ENCODE measurements around the gene WNK1.
"Not testable (repeated sequence)": the region's sequence is repeated elsewhere in the genome, so short reads cannot be mapped to it uniquely, and the experiment has no call there.

Gene WNK1

DNA sequence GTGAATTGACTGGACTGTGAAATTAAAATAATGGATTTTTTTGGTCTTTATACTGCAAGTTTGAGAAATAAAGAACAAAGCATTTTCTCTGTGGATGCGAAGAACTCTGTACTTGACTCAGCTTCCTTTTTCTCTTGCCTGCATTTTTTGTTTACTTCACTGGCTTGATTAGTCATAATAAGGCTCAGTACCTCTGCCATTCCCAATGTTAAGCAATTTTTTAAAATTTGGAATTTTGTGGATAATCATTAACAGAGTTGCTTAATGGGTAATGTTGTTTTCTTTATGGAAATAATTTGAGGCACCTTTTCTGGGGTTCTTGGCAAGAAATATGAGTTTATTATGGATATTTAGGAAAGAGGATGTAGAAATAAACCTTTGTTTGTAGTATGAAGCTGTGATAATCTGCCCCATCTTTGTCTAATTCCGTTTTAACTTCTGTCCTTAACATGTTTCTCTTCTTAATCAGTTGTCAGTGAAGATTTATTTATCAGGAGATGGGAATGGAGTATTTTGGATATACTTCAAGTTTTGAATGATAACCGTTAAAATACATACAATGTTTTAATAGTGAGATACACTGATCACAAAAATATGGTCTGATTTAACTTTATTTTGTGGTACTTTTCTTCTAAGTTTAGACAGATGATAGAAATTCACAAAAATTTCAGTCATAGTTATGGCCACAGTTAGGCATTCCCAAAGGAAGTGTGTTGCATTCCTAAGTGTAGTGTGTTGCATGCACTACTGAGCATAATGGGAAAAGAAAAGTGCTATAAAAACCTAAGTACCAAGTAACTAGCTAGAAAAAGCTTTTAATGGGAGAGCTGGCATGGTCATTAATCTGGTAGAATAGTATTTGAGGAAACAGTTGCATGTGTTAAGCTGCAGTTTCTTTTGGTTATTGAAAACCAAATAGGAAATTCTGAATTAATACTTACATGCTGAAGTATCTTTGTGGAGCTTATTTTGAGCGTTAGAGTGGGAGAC is 27.7 kb downstream of the WNK1 start:
- Mint-ChIP-seq H3K27ac (no peak overlapping the region), H3K9me3 (no peaks in the 10 kb centered on the region)

GRCh38 chr12:780750-781379 is 28.5 kb downstream of the WNK1 start:
- ATAC-seq (replicated peaks) (no peak), DNase-seq (no peak)
- Mint-ChIP-seq H3K4me3 (no peak overlapping the region), H3K27me3 (no peaks in the 10 kb centered on the region), H3K9me3 (no peaks in the 10 kb centered on the region), H3K4me1 (peaks cover 20 to 55% of the 10 kb centered on the region in 2 donors), H3K27ac (no peak overlapping the region), H3K36me3 (peaks cover 15 to 19% of the 10 kb centered on the region in 2 donors)

More for the DNA sequence above, 27.7 kb downstream of the WNK1 start:
- peak; percentile 44 to 64 for ATAC-seq (replicated peaks)
- no peak for DNase-seq
- H3K27me3 Mint-ChIP-seq: no peaks in the 10 kb centered on the region
- H3K36me3 Mint-ChIP-seq: peaks cover 14 to 19% of the 10 kb centered on the region in 2 donors
- peaks cover 22 to 60% of the 10 kb centered on the region in 2 donors for H3K4me1 Mint-ChIP-seq
- H3K4me3 Mint-ChIP-seq: no peak overlapping the region

- Mint-ChIP-seq H3K4me3 (no peak overlapping the region), H3K9me3 (no peaks in the 10 kb centered on the region), H3K27me3 (no peaks in the 10 kb centered on the region), H3K4me1 (peaks cover 22 to 46% of the 10 kb centered on the region in 2 donors), H3K27ac (no peak overlapping the region), H3K36me3 (peaks cover 9 to 12% of the 10 kb centered on the region in 2 donors)
- ATAC-seq (replicated peaks) (no peak), DNase-seq (no peak)
Observed at GRCh38 chr12:785706-786105, 33.3 kb downstream of the WNK1 start.

- ATAC-seq (replicated peaks) (no peak), DNase-seq (no peak)
- no peaks in the 10 kb centered on the region for H3K9me3 Mint-ChIP-seq
- H3K4me1 Mint-ChIP-seq: peaks cover 27 to 58% of the 10 kb centered on the region in 2 donors
- peaks cover 15 to 21% of the 10 kb centered on the region in 2 donors for H3K36me3 Mint-ChIP-seq
- no peak overlapping the region for H3K4me3 Mint-ChIP-seq
- H3K27ac Mint-ChIP-seq: peak overlapping the region; percentile 7
- H3K27me3 Mint-ChIP-seq: no peaks in the 10 kb centered on the region
Observed at GRCh38 chr12:788288-788687, 35.9 kb downstream of the WNK1 start.

- H3K4me1 Mint-ChIP-seq: peaks cover 28 to 60% of the 10 kb centered on the region in 2 donors
- not testable (repeated sequence) for H3K4me3 Mint-ChIP-seq; H3K27me3 Mint-ChIP-seq; ATAC-seq (replicated peaks); DNase-seq; H3K9me3 Mint-ChIP-seq
- H3K36me3 Mint-ChIP-seq: peaks cover 15 to 21% of the 10 kb centered on the region in 2 donors
- peak overlapping the region; percentile 7 for H3K27ac Mint-ChIP-seq
Observed at GRCh38 chr12:788762-789161, 36.4 kb downstream of the WNK1 start.

DNA sequence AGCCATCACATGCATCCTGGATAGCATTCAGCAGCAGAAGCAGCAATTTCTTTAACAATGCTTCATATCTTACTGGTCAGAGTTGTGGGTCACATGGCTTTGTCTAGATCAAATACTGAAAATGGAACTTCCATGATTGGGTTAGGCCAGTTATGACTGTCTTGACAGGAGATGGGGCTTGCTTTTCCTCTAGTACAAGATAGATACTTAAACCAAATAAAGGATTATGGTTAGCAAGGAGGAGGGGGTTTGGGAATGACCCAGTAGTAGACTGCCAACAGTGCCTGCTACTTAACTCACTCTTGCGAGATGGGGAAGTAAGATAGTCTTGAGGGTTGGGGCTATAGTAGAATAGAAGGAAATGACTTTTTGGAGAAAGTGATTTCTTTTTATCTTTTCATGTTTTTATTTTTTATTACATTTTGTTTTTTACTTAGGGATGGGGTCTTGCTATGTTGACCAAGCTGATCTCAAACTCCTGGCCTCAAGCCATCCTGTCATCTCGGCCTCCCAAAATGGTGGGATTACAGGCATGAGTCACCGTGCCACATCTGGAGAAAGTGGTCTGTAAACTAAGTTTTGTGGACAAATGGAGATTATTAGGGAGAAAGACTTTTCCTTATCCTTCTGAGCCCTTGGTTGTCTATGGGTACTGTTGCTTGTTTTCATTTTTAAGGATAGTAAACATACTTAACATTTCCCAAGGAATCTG is 37.6 kb downstream of the WNK1 start:
- Mint-ChIP-seq H3K4me1 (peaks cover 30 to 67% of the 10 kb centered on the region in 2 donors), H3K4me3 (no peak overlapping the region), H3K27ac (peak overlapping the region; percentile 51), H3K9me3 (no peaks in the 10 kb centered on the region), H3K36me3 (peaks cover 13 to 19% of the 10 kb centered on the region in 2 donors), H3K27me3 (no peaks in the 10 kb centered on the region)
- DNase-seq (no peak), ATAC-seq (replicated peaks) (peak; percentile 51 to 68)

GRCh38 chr12:790608-791007 is 38.2 kb downstream of the WNK1 start:
- H3K36me3 Mint-ChIP-seq: peaks cover 13 to 22% of the 10 kb centered on the region in 2 donors
- no peak for ATAC-seq (replicated peaks)
- DNase-seq: no peak
- H3K27ac Mint-ChIP-seq: no peak overlapping the region
- H3K9me3 Mint-ChIP-seq: no peaks in the 10 kb centered on the region
- no peaks in the 10 kb centered on the region for H3K27me3 Mint-ChIP-seq
- peaks cover 35 to 70% of the 10 kb centered on the region in 2 donors for H3K4me1 Mint-ChIP-seq
- no peak overlapping the region for H3K4me3 Mint-ChIP-seq

GRCh38 chr12:793037-793436 is 40.7 kb downstream of the WNK1 start:
- H3K4me1 Mint-ChIP-seq: peaks cover 41 to 84% of the 10 kb centered on the region in 2 donors
- DNase-seq (no peak), ATAC-seq (replicated peaks) (no peak)
- H3K9me3 Mint-ChIP-seq: no peaks in the 10 kb centered on the region
- H3K36me3 Mint-ChIP-seq: peaks cover 14 to 28% of the 10 kb centered on the region in 2 donors
- H3K27me3 Mint-ChIP-seq: no peaks in the 10 kb centered on the region
- H3K27ac Mint-ChIP-seq: no peak overlapping the region
- no peak overlapping the region for H3K4me3 Mint-ChIP-seq

DNA sequence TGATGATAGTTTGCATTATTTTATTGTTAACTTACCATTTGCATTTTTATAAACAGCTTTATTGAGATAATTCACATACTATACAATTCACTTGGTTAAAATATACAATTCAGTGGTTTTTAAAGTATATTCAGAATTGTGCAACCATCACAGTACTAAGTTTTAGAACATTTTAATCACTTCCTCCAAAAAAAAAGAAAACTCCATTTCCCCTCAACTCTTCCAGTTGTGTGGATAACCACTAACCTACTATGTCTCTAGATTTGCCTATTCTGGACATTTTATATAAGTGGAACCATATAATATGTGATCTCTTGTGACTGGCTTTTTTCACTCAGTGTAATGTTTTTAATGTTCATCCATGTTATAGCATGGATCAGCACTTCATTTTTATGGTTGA is 41.3 kb downstream of the WNK1 start:
- Mint-ChIP-seq H3K27ac (no peak overlapping the region), H3K4me1 (peaks cover 42 to 87% of the 10 kb centered on the region in 2 donors), H3K36me3 (peaks cover 16 to 35% of the 10 kb centered on the region in 2 donors), H3K4me3 (no peak overlapping the region), H3K9me3 (no peaks in the 10 kb centered on the region), H3K27me3 (no peaks in the 10 kb centered on the region)
- ATAC-seq (replicated peaks): no peak
- no peak for DNase-seq

- H3K27me3 Mint-ChIP-seq: no peaks in the 10 kb centered on the region
- H3K9me3 Mint-ChIP-seq: no peaks in the 10 kb centered on the region
- peaks cover 18 to 38% of the 10 kb centered on the region in 2 donors for H3K36me3 Mint-ChIP-seq
- DNase-seq: peak; percentile 16
- peaks cover 34 to 77% of the 10 kb centered on the region in 2 donors for H3K4me1 Mint-ChIP-seq
- H3K27ac Mint-ChIP-seq: peak overlapping the region; percentile 90
- ATAC-seq (replicated peaks): peak; percentile 74 to 89
- H3K4me3 Mint-ChIP-seq: peak overlapping the region; percentile 3 to 49
Observed at GRCh38 chr12:795305-795704, 42.9 kb downstream of the WNK1 start.

DNA sequence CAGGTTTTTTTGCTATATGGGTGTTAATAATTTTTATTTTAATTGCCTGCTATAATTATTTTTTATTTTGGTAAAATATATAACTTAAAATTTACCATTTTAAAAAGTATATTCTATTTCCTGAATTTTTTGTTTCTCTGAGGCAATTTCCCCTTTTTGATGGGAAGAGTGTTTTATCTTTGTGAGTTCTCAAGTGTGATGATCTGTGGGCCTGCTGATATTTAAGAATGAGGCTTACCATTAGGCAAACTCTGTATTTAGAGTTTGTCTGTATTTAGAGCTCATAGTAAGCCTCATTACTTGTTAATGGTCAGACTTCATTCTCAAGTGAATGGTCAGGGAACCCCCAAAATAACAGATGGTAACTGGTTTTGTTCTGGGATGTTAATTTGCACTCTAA is 48.0 kb downstream of the WNK1 start:
- no peak overlapping the region for H3K27ac Mint-ChIP-seq
- no peak overlapping the region for H3K4me3 Mint-ChIP-seq
- ATAC-seq (replicated peaks) (no peak), DNase-seq (no peak)
- H3K9me3 Mint-ChIP-seq: peaks cover 0 to 1% of the 10 kb centered on the region in 2 donors
- no peaks in the 10 kb centered on the region for H3K27me3 Mint-ChIP-seq
- peaks cover 38 to 78% of the 10 kb centered on the region in 2 donors for H3K4me1 Mint-ChIP-seq
- peaks cover 8 to 25% of the 10 kb centered on the region in 2 donors for H3K36me3 Mint-ChIP-seq

- no peak overlapping the region for H3K27ac Mint-ChIP-seq
- peaks cover 6 to 20% of the 10 kb centered on the region in 2 donors for H3K36me3 Mint-ChIP-seq
- peaks cover 0 to 1% of the 10 kb centered on the region in 2 donors for H3K9me3 Mint-ChIP-seq
- ATAC-seq (replicated peaks) (peak; percentile 53 to 55), DNase-seq (no peak)
- H3K27me3 Mint-ChIP-seq: no peaks in the 10 kb centered on the region
- H3K4me3 Mint-ChIP-seq: peak overlapping the region; percentile 10 to 26
- peaks cover 37 to 76% of the 10 kb centered on the region in 2 donors for H3K4me1 Mint-ChIP-seq
Observed at GRCh38 chr12:802242-803120, 50.1 kb downstream of the WNK1 start.

- Mint-ChIP-seq H3K27me3 (no peaks in the 10 kb centered on the region), H3K4me3 (no peak overlapping the region), H3K9me3 (peaks cover 0 to 1% of the 10 kb centered on the region in 2 donors), H3K27ac (no peak overlapping the region), H3K4me1 (peaks cover 34 to 77% of the 10 kb centered on the region in 2 donors), H3K36me3 (peaks cover 0 to 4% of the 10 kb centered on the region in 2 donors)
- ATAC-seq (replicated peaks): peak; percentile 64 to 67
- no peak for DNase-seq
Observed at GRCh38 chr12:805022-805632, 52.7 kb downstream of the WNK1 start.

Data from stimulated activated naive B cell treated with anti-CD40 and anti-IgM and Interleukin-4, amounts not matched to agents 10 μg/mL and 1 μg/mL and 100 μg/mL, for 72 hours (primary cell).